GM12878 (cell line): Measurements from ENCODE around the gene TRAPPC3L. TPM values are rescaled to one million over a fixed set of nuclear protein-coding genes. Genes with fewer than 3 reads are reported as not detected.

ENCODE experiments used
- ATAC-seq: fragments of 200-7000 bp; cut with Tn5 transposase; 3 replicates; pipeline ENCODE4 v1.9.1; 2020; ENCODE audit warnings: mild to moderate bottlenecking, moderate library complexity
- BruUV-seq: library from RNA; stranded (reverse); fragments of 400-500 nt; replicated peaks from 2 replicates; lab custom pipeline; 2021; lab: Mats Ljungman, UMichigan
- CTCF ChIA-PET: fragments of 300-600 bp; sonication (Branson Sonifier 250); formaldehyde crosslinking; extraction: SDS; loops from one replicate; lab custom pipeline; 2021; ENCODE audit warnings: inconsistent platforms; lab: Yijun Ruan, JAX
- POLR2A ChIA-PET: fragments of 350-600 bp; formaldehyde crosslinking; extraction: SDS; loops from one replicate; lab custom pipeline; 2021; ENCODE audit warnings: inconsistent platforms; lab: Charles Lee
- RAD21 ChIA-PET: fragments of 300-600 bp; sonication (Branson Sonifier 250); formaldehyde crosslinking; loops from one replicate; lab custom pipeline; 2023; ENCODE audit warnings: antibody characterized with exemption; ENCODE audit not compliant: unreplicated experiment; lab: Charles Lee
- SMC1A ChIA-PET: fragments of 300-600 bp; sonication (Branson Sonifier 250); formaldehyde crosslinking; loops from one replicate; lab custom pipeline; 2023; ENCODE audit not compliant: unreplicated experiment, uncharacterized antibody; lab: Charles Lee
- DNase-seq: peaks from one replicate; pipeline ENCODE4 v3.0.0-alpha.2; 2011; ENCODE audit warnings: low read depth, low spot score
- FAIRE-seq: peaks from 3 replicates; lab custom pipeline; 2011; peaks lifted over from hg19 to GRCh38; lab: Jason Lieb, UNC
- H2AFZ ChIP-seq: 2 replicates; pipeline ENCODE4 v1.6.0; 2011; ENCODE audit warnings: low read depth, low read length, control low read depth; ENCODE audit not compliant: control insufficient read depth
- H3K27ac ChIP-seq: 2 replicates; pipeline ENCODE4 v1.5.1; 2011; ENCODE audit warnings: control low read depth; ENCODE audit not compliant: control insufficient read depth, insufficient read depth
- H3K27me3 ChIP-seq, 2 experiments: replicated peaks in 1 of 2; 2 replicates each; pipeline versions ENCODE4 v1.6.0 to v1.6.1; 2011; ENCODE audit warnings: low read length in 1 of 2; ENCODE audit not compliant: control insufficient read depth in 2 of 2, insufficient read depth in 2 of 2
- H3K36me3 ChIP-seq, 2 experiments: 2 replicates each; pipeline ENCODE4 v1.5.1; 2011; ENCODE audit warnings: low read length in 1 of 2; ENCODE audit not compliant: control insufficient read depth in 2 of 2, insufficient read depth in 2 of 2
- H3K4me1 ChIP-seq: 2 replicates; pipeline ENCODE4 v1.6.1; 2011; ENCODE audit warnings: mild to moderate bottlenecking, low read length, moderate library complexity, mixed read lengths; ENCODE audit not compliant: control insufficient read depth, insufficient read depth
- H3K4me2 ChIP-seq: 2 replicates; pipeline ENCODE4 v1.6.0; 2011; ENCODE audit warnings: control low read depth; ENCODE audit not compliant: control insufficient read depth, insufficient read depth
- H3K4me3 ChIP-seq: fragments of 200-600 bp; sonication (generic); 2 replicates; pipeline ENCODE4 v1.5.1; 2016
- H3K79me2 ChIP-seq: 2 replicates; pipeline ENCODE4 v1.6.0; 2011; ENCODE audit warnings: low read length; ENCODE audit not compliant: control insufficient read depth, insufficient read depth
- H3K9ac ChIP-seq: 2 replicates; pipeline ENCODE4 v1.8.0; 2011; ENCODE audit warnings: low read length, control low read depth, mixed read lengths; ENCODE audit not compliant: control insufficient read depth, insufficient read depth
- H3K9me3 ChIP-seq: replicated peaks from 3 replicates; pipeline ENCODE4 v1.5.1; 2011; ENCODE audit warnings: mild to moderate bottlenecking, low read length; ENCODE audit not compliant: control insufficient read depth, insufficient read depth
- H4K20me1 ChIP-seq: 2 replicates; pipeline ENCODE4 v1.6.0; 2011; ENCODE audit not compliant: control insufficient read depth, insufficient read depth
- BACH1 ChIP-seq: fragments of 450-650 bp; IDR thresholded peaks from 2 replicates; pipeline ENCODE4 v1.6.1; 2017; ENCODE audit warnings: mild to moderate bottlenecking, borderline replicate concordance
- CBFB ChIP-seq: IDR thresholded peaks from 2 replicates; pipeline ENCODE4 v1.6.1; 2016; ENCODE audit warnings: antibody characterized with exemption, low read depth
- CREM ChIP-seq: IDR thresholded peaks from 2 replicates; pipeline ENCODE4 v1.6.1; 2014; ENCODE audit warnings: antibody characterized with exemption, low read depth
- EGR1 ChIP-seq, 2 experiments: IDR thresholded peaks; 1 replicate in 1 of 2; 2 replicates in 1 of 2; pipeline ENCODE4 v1.6.1; 2011 to 2012; ENCODE audit warnings: low read depth in 2 of 2, low read length in 2 of 2, borderline replicate concordance in 1 of 2, mild to moderate bottlenecking in 1 of 2, moderate library complexity in 1 of 2
- ESRRA ChIP-seq: IDR thresholded peaks from 2 replicates; pipeline ENCODE4 v1.6.1; 2012; ENCODE audit warnings: mild to moderate bottlenecking, low read length, improper control_type of control experiment
- HDAC2 ChIP-seq: fragments of 200-600 bp; sonication (generic); IDR thresholded peaks from 2 replicates; pipeline ENCODE4 v1.6.1; 2017
- LARP7 ChIP-seq: fragments of 450-650 bp; IDR thresholded peaks from 2 replicates; pipeline ENCODE4 v1.6.1; 2017; ENCODE audit warnings: mild to moderate bottlenecking
- MTA2 ChIP-seq: fragments of 450-650 bp; IDR thresholded peaks from 2 replicates; pipeline ENCODE4 v1.6.1; 2016; ENCODE audit warnings: low read depth, mild to moderate bottlenecking, moderate library complexity
- MYC ChIP-seq: IDR thresholded peaks from 2 replicates; pipeline ENCODE4 v1.6.1; 2011; ENCODE audit warnings: mild to moderate bottlenecking, low read length, moderate library complexity, inconsistent platforms; ENCODE audit not compliant: insufficient read depth, insufficient replicate concordance, insufficient read length, severe bottlenecking
- NFXL1 ChIP-seq: fragments of 450-650 bp; IDR thresholded peaks from 2 replicates; pipeline ENCODE4 v1.6.1; 2017; ENCODE audit warnings: antibody characterized with exemption, mild to moderate bottlenecking, borderline replicate concordance
- RUNX3 ChIP-seq: IDR thresholded peaks from 2 replicates; pipeline ENCODE4 v1.6.1; 2012; ENCODE audit warnings: low read length, inconsistent platforms
- SMAD1 ChIP-seq: fragments of 450-650 bp; IDR thresholded peaks from 2 replicates; pipeline ENCODE4 v1.6.1; 2018; ENCODE audit warnings: mild to moderate bottlenecking, low read depth; ENCODE audit not compliant: partially characterized antibody
- SP1 ChIP-seq: IDR thresholded peaks from one replicate; pipeline ENCODE4 v1.6.1; 2011; ENCODE audit warnings: low read depth, low read length
- TAF1 ChIP-seq: IDR thresholded peaks from 2 replicates; pipeline ENCODE4 v1.6.1; 2011; ENCODE audit warnings: mild to moderate bottlenecking, low read depth, low read length, borderline replicate concordance
- ZNF207 ChIP-seq: fragments of 450-650 bp; IDR thresholded peaks from 2 replicates; pipeline ENCODE4 v1.6.1; 2014; ENCODE audit warnings: antibody characterized with exemption, mild to moderate bottlenecking, borderline replicate concordance
- ZNF217 ChIP-seq: fragments of 450-650 bp; IDR thresholded peaks from 2 replicates; pipeline ENCODE4 v1.6.1; 2017; ENCODE audit warnings: antibody characterized with exemption, mild to moderate bottlenecking
- WGBS: methylation state at CpG from one replicate; pipeline ENCODE4 v1.1.6; 2016; ENCODE audit warnings: low lambda C conversion rate; ENCODE audit not compliant: insufficient replicate concordance, insufficient coverage; ENCODE audit errors: missing lambda C conversion rate; 5-methylcytosine and 5-hydroxymethylcytosine counted together
- in situ Hi-C: fragments of 300-500 bp; cut with MboI; formaldehyde crosslinking; loops from 9 replicates; pipeline ENCODE4 v1.14.3; 2018; ENCODE audit warnings: mixed read lengths
- intact Hi-C: fragments of 100-400 bp; cut with micrococcal nuclease; formaldehyde crosslinking; loops from one replicate; pipeline ENCODE4 v1.14.2; 2022; ENCODE audit not compliant: unreplicated experiment
- polyA plus RNA-seq, 11 experiments: library from polyadenylated mRNA; depleted of rRNA in 4 of 11; unstranded in 6 of 11; stranded (reverse) in 5 of 11; fragments of >200 nt; fragmentation: Nextera tagmentation in 4 of 11; fragmentation: Illumina TruSeq in 1 of 11; extraction: Ambion mirVana in 4 of 11; extraction: Trizol in 1 of 11; gene quantifications; 1 replicate in 1 of 11; 2 replicates in 10 of 11; pipeline versions ENCODE4 v1.2.1 to v1.2.3, GENCODE V29; 2011 to 2016; ENCODE audit warnings: inconsistent platforms in 2 of 11, missing spikeins in 2 of 11, low read depth in 1 of 11
- total RNA-seq, 4 experiments: library from RNA; depleted of rRNA in 3 of 4; stranded (reverse); fragments of >200 nt in 3 of 4; fragmentation: Illumina TruSeq in 1 of 4; extraction: Trizol in 1 of 4; gene quantifications; 2 replicates each; pipeline versions ENCODE4 v1.2.1 to v1.2.3, GENCODE V29; 2013 to 2021
- TF ChIP-seq, protein P1 (sequence below): fragments of 450-650 bp; IDR thresholded peaks from 2 replicates; pipeline ENCODE4 v1.6.1; 2017; ENCODE audit warnings: borderline replicate concordance
- TF ChIP-seq, protein P2 (sequence below): fragments of 450-650 bp; IDR thresholded peaks from 2 replicates; pipeline ENCODE4 v1.6.1; 2017; ENCODE audit warnings: mild to moderate bottlenecking, moderate library complexity

The TRAPPC3L gene
- total and polyA plus RNA-seq, 10 of the 15 experiments (the other 5 are each of a cell fraction or from before 2014, with no cell fraction given): not detected

DNA sequence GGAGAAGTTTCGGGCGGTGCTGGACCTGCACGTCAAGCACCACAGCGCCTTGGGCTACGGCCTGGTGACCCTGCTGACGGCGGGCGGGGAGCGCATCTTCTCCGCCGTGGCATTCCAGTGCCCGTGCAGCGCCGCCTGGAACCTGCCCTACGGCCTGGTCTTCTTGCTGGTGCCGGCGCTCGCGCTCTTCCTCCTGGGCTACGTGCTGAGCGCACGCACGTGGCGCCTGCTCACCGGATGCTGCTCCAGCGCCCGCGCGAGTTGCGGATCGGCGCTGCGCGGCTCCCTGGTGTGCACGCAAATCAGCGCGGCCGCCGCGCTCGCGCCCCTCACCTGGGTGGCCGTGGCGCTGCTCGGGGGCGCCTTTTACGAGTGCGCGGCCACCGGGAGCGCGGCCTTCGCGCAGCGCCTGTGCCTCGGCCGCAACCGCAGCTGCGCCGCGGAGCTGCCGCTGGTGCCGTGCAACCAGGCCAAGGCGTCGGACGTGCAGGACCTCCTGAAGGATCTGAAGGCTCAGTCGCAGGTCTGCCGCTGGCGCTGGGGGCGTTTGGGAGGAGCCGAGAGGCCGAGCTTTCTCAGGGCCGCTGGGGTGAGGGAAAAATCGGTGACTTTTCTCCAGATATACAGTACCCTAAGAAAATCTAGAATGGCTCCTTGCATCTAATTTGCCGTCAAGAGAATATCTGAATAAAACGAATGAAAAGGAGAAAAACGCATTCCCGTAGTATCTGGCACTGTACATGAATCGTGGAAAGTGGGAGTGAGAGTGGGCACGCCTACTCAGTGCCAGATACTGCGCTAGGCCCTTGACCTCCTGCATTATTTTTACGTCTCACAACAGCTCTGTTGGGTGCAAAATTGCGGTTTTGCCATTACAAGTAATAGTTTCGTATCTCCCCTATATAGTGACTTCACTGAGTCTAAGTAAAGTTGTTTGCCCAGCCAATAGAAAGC lies 83.3 kb downstream of the TRAPPC3L start:
- in situ Hi-C loops: no loop called here
- H3K9ac ChIP-seq: no peak overlapping the region; the same call in 1 of the 2 replicates
- peaks cover 17% of the 10 kb centered on the region for H3K4me1 ChIP-seq
- 6% methylated on average over 72 of the region's 84 CpGs for WGBS
- no peaks in the 10 kb centered on the region for H4K20me1 ChIP-seq
- H3K36me3 ChIP-seq: no peaks in the 10 kb centered on the region
- peak; percentile 18 for FAIRE-seq
- H3K27ac ChIP-seq: no peak overlapping the region
- ChIA-PET CTCF (interaction anchor here (0.8 to 1.5 kb wide), 6 partner anchors 12 to 174 kb away, joined by 3 to 5 read pairs (median 3); no protein-coding TSS in a partner anchor), SMC1A (interaction anchor here (0.6 to 1.2 kb wide), 2 partner anchors 12 to 16 kb away, joined by 3 to 4 read pairs; no protein-coding TSS in a partner anchor), POLR2A (interaction anchor here (1.1 kb wide), 1 partner anchor 68 kb away, joined by 4 read pairs; no protein-coding TSS in a partner anchor), RAD21 (interaction anchor here (0.8 to 1.1 kb wide), 2 partner anchors 11 to 50 kb away, joined by 3 read pairs; no protein-coding TSS in a partner anchor)
- peak; percentile 89 for ATAC-seq
- DNase-seq: no peak
- H3K27me3 ChIP-seq: peaks cover 0 to 3% of the 10 kb centered on the region in 2 experiments; a peak in 3 of 4 replicates
- BruUV-seq: no TSS peak
- no peaks in the 10 kb centered on the region for H3K9me3 ChIP-seq
- H3K4me2 ChIP-seq: peak overlapping the region; percentile 69
- H3K4me3 ChIP-seq: peak overlapping the region; percentile 63; the same call in 1 of the 2 replicates
- H3K79me2 ChIP-seq: no peaks in the 10 kb centered on the region
- peak overlapping the region; percentile 72 for H2AFZ ChIP-seq
- intact Hi-C loops: no loop called here
- TF ChIP-seq LARP7 (peak; percentile 68; the same call in 1 of the 2 replicates), RUNX3 (peak; percentile 77), HDAC2 (0 out of 2 replicates have a peak, but pooled peaks have one; percentile 65), ZNF207 (no peak), SMAD1 (no peak), ESRRA (no peak), BACH1 (peak; percentile 63; the same call in 1 of the 2 replicates), TAF1 (no peak; the same call in 1 of the 2 replicates), EGR1 (IDR thresholded peaks at IDR 0.05; ENCODE audit: borderline replicate concordance in 1 of 2, low read depth in 2 of 2, low read length in 2 of 2) (peak in 1 of 2 experiments; percentile 42; a peak in 1 of 3 replicates), SP1 (no peak), MYC (peak; percentile 80), MTA2 (0 out of 2 replicates have a peak, but pooled peaks have one; percentile 11), CREM (0 out of 2 replicates have a peak, but pooled peaks have one; percentile 23), CBFB (0 out of 2 replicates have a peak, but pooled peaks have one; percentile 33), NFXL1 (no peak), ZNF217 (peak; percentile 55; the same call in 1 of the 2 replicates)
- TF ChIP-seq, protein P1, sequence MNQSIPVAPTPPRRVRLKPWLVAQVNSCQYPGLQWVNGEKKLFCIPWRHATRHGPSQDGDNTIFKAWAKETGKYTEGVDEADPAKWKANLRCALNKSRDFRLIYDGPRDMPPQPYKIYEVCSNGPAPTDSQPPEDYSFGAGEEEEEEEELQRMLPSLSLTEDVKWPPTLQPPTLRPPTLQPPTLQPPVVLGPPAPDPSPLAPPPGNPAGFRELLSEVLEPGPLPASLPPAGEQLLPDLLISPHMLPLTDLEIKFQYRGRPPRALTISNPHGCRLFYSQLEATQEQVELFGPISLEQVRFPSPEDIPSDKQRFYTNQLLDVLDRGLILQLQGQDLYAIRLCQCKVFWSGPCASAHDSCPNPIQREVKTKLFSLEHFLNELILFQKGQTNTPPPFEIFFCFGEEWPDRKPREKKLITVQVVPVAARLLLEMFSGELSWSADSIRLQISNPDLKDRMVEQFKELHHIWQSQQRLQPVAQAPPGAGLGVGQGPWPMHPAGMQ: no peak
- TF ChIP-seq, protein P2, sequence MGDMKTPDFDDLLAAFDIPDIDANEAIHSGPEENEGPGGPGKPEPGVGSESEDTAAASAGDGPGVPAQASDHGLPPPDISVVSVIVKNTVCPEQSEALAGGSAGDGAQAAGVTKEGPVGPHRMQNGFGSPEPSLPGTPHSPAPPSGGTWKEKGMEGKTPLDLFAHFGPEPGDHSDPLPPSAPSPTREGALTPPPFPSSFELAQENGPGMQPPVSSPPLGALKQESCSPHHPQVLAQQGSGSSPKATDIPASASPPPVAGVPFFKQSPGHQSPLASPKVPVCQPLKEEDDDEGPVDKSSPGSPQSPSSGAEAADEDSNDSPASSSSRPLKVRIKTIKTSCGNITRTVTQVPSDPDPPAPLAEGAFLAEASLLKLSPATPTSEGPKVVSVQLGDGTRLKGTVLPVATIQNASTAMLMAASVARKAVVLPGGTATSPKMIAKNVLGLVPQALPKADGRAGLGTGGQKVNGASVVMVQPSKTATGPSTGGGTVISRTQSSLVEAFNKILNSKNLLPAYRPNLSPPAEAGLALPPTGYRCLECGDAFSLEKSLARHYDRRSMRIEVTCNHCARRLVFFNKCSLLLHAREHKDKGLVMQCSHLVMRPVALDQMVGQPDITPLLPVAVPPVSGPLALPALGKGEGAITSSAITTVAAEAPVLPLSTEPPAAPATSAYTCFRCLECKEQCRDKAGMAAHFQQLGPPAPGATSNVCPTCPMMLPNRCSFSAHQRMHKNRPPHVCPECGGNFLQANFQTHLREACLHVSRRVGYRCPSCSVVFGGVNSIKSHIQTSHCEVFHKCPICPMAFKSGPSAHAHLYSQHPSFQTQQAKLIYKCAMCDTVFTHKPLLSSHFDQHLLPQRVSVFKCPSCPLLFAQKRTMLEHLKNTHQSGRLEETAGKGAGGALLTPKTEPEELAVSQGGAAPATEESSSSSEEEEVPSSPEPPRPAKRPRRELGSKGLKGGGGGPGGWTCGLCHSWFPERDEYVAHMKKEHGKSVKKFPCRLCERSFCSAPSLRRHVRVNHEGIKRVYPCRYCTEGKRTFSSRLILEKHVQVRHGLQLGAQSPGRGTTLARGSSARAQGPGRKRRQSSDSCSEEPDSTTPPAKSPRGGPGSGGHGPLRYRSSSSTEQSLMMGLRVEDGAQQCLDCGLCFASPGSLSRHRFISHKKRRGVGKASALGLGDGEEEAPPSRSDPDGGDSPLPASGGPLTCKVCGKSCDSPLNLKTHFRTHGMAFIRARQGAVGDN: peak; percentile 95
